Measurements from ENCODE around the gene HTR3D.
"Not testable (repeated sequence)": the region's sequence is repeated elsewhere in the genome, so short reads cannot be mapped to it uniquely, and the experiment has no call there.

HTR3D gene

GRCh38 chr3:184068344-184068743, 36.8 kb downstream of the HTR3D start:
- DNase-seq (ENCODE audit: low read depth in 2 of 2): no peak

- DNase-seq (ENCODE audit: low read depth in 2 of 2): not testable (repeated sequence)
These were observed 39.6 kb downstream of the HTR3D start for GRCh38 chr3:184071142-184071541.

GRCh38 chr3:184073621-184074020, 42.1 kb downstream of the HTR3D start:
- DNase-seq (ENCODE audit: low read depth in 2 of 2): no peak

GRCh38 chr3:184075901-184076300, 44.4 kb downstream of the HTR3D start:
- no peak for DNase-seq (ENCODE audit: low read depth in 2 of 2)

GRCh38 chr3:184077881-184078280, 46.3 kb downstream of the HTR3D start:
- DNase-seq (ENCODE audit: low read depth in 2 of 2): no peak

- DNase-seq (ENCODE audit: low read depth in 2 of 2): no peak
These were observed 47.3 kb downstream of the HTR3D start for GRCh38 chr3:184078851-184079250.

GRCh38 chr3:184081116-184081830, 49.7 kb downstream of the HTR3D start:
- no peak for DNase-seq (ENCODE audit: low read depth in 2 of 2)

GRCh38 chr3:184082034-184082433, 50.5 kb downstream of the HTR3D start:
- DNase-seq (ENCODE audit: low read depth in 2 of 2): no peak

- no peak for DNase-seq (ENCODE audit: low read depth in 2 of 2)
These were observed 50.9 kb downstream of the HTR3D start for GRCh38 chr3:184082465-184082864.

- DNase-seq (ENCODE audit: low read depth in 2 of 2): no peak
These were observed 53.9 kb downstream of the HTR3D start for GRCh38 chr3:184085389-184085852.
